ENCODE data around the gene BBOX1.

The BBOX1 gene

GRCh38 chr11:27150098-27150497 is 109.5 kb downstream of the BBOX1 start:
- Histone ChIP-seq H4K20me1 (ENCODE audit: insufficient read depth, low read length) (no peaks in the 10 kb centered on the region), H3K9me3 (ENCODE audit: low read length) (no peaks in the 10 kb centered on the region), H3F3A (ENCODE audit: insufficient read depth, low read length) (no peaks in the 10 kb centered on the region), H3K4me2 (ENCODE audit: low read length) (no peak overlapping the region), H3K36me3 (ENCODE audit: insufficient read depth, low read length) (no peaks in the 10 kb centered on the region), H3K27ac (ENCODE audit: low read depth, low read length, poor library complexity, severe bottlenecking) (no peak overlapping the region), H3K27me3 (ENCODE audit: insufficient read depth, low read length) (no peaks in the 10 kb centered on the region), H2AFZ (ENCODE audit: low read length) (no peak overlapping the region), H3K9ac (ENCODE audit: low read length) (no peak overlapping the region), H3K4me3 (ENCODE audit: low read depth, low read length, poor library complexity, severe bottlenecking) (no peak overlapping the region), H3K4me1 (ENCODE audit: insufficient read depth, low read length, severe bottlenecking) (peaks cover 16% of the 10 kb centered on the region), H3K9me2 (ENCODE audit: low read depth, low read length) (no peaks in the 10 kb centered on the region), H3K79me2 (ENCODE audit: insufficient read depth, low read length) (no peaks in the 10 kb centered on the region)
- TF ChIP-seq CTCF (IDR thresholded peaks at IDR 0.05; ENCODE audit: low read length), result no peak
- TF ChIP-seq EZH2 (IDR thresholded peaks at IDR 0.05; ENCODE audit: borderline replicate concordance, low read length), result no peak

GRCh38 chr11:27153136-27153535 is 112.5 kb downstream of the BBOX1 start:
- H3K27ac ChIP-seq (ENCODE audit: low read depth, low read length, poor library complexity, severe bottlenecking), result peak overlapping the region; percentile 10
- TF ChIP-seq EZH2 (IDR thresholded peaks at IDR 0.05; ENCODE audit: borderline replicate concordance, low read length) (no peak), CTCF (IDR thresholded peaks at IDR 0.05; ENCODE audit: low read length) (no peak)

GRCh38 chr11:27158456-27159334 is 118.1 kb downstream of the BBOX1 start:
- peak overlapping the region; percentile 51 for H3K4me2 ChIP-seq (ENCODE audit: low read length)
- H3K9ac ChIP-seq (ENCODE audit: low read length), result peak overlapping the region; percentile 39
- no peaks in the 10 kb centered on the region for H3K79me2 ChIP-seq (ENCODE audit: insufficient read depth, low read length)
- TF ChIP-seq EZH2 (IDR thresholded peaks at IDR 0.05; ENCODE audit: borderline replicate concordance, low read length), result no peak
- TF ChIP-seq CTCF (IDR thresholded peaks at IDR 0.05; ENCODE audit: low read length), result peak; percentile 84
- H3K27ac ChIP-seq (ENCODE audit: low read depth, low read length, poor library complexity, severe bottlenecking), result peak overlapping the region; percentile 52
- peak overlapping the region; percentile 96 for H2AFZ ChIP-seq (ENCODE audit: low read length)
- no peaks in the 10 kb centered on the region for H3K9me2 ChIP-seq (ENCODE audit: low read depth, low read length)
- peaks cover 33% of the 10 kb centered on the region for H3K4me1 ChIP-seq (ENCODE audit: insufficient read depth, low read length, severe bottlenecking)
- H3F3A ChIP-seq (ENCODE audit: insufficient read depth, low read length), result no peaks in the 10 kb centered on the region
- 0 out of 2 replicates have a peak, but pooled peaks cover 5% of the 10 kb centered on the region for H3K9me3 ChIP-seq (ENCODE audit: low read length)
- no peaks in the 10 kb centered on the region; the same call in 1 of the 2 replicates for H3K36me3 ChIP-seq (ENCODE audit: insufficient read depth, low read length)
- no peaks in the 10 kb centered on the region for H3K27me3 ChIP-seq (ENCODE audit: insufficient read depth, low read length)
- H3K4me3 ChIP-seq (ENCODE audit: low read depth, low read length, poor library complexity, severe bottlenecking), result peak overlapping the region; percentile 15
- no peaks in the 10 kb centered on the region for H4K20me1 ChIP-seq (ENCODE audit: insufficient read depth, low read length)

More at GRCh38 chr11:27153136-27153535, 112.5 kb downstream of the BBOX1 start:
- no peaks in the 10 kb centered on the region for H3K9me3 ChIP-seq (ENCODE audit: low read length)
- no peaks in the 10 kb centered on the region; the same call in 1 of the 2 replicates for H3K36me3 ChIP-seq (ENCODE audit: insufficient read depth, low read length)
- no peak overlapping the region for H3K4me2 ChIP-seq (ENCODE audit: low read length)
- peaks cover 19% of the 10 kb centered on the region for H3K4me1 ChIP-seq (ENCODE audit: insufficient read depth, low read length, severe bottlenecking)
- H3K4me3 ChIP-seq (ENCODE audit: low read depth, low read length, poor library complexity, severe bottlenecking), result no peak overlapping the region
- no peak overlapping the region for H3K9ac ChIP-seq (ENCODE audit: low read length)
- H3K9me2 ChIP-seq (ENCODE audit: low read depth, low read length), result no peaks in the 10 kb centered on the region
- H3K79me2 ChIP-seq (ENCODE audit: insufficient read depth, low read length), result no peaks in the 10 kb centered on the region
- no peak overlapping the region for H2AFZ ChIP-seq (ENCODE audit: low read length)
- no peaks in the 10 kb centered on the region for H4K20me1 ChIP-seq (ENCODE audit: insufficient read depth, low read length)
- H3K27me3 ChIP-seq (ENCODE audit: insufficient read depth, low read length), result no peaks in the 10 kb centered on the region
- no peaks in the 10 kb centered on the region for H3F3A ChIP-seq (ENCODE audit: insufficient read depth, low read length)

All from OCI-LY1 (cell line).